NCI-H1417 treated with DMSO at 0.1 percent for 48 hours (cell line): ENCODE data around the gene ZNF283.
A peak's percentile ranks its signal among the peaks of the same experiment; 100 is the strongest.

Source experiments
- DNase-seq: peaks from one replicate; lab custom pipeline; 2025; lab: John Stamatoyannopoulos, UW

The ZNF283 gene

DNA sequence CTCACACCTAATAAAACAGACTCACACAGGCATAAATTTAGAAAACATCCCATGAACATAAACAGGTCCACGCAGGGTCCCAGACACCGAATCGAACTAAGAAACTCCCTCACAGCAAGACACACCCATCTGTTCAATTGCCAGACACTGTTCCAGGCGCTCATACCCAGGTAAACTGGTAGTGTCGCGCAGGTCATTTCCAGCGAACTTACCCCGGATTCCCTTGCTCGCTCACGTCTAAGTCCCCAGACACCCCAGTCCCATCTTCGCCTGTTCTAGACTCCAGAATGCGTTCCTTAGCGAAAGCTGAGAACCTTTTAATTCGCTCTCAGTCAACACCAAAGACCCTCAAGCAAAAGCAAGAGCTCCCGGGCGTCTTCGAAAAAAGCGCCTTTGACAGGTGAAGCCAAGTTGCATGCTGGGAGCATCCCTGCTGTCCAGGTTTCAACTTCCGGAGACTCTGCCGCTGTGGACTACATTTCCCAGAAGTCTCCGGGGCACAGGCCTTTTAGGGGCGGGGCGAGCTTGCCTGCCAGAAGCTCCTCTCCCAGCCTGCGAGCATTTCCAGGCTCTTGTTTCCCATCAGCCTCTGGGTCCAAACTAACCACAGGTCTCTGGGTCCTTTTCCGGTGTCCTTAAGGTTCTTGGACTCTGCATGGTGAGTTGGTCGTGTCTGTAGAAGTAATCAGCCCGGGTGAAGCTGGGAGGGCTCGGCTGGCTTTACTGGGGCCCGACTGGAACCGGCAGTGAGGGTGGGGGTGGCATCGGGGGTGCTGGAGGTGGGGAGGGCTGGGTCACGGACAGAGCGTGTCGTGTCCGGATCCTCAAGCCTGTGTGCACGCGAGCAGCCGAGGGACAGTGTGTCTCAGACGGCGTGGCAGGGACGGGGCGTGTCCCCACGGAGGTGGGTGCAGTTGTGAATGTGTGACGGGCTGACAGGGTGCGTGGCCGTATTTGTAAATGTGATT, at the start of gene ZNF283:
TSS of gene ZNF283 (plus strand) at position 535 of the 968 bp plus-strand sequence. CDS start 6,184 bp downstream, outside the sequence.
- no peak for DNase-seq

DNA sequence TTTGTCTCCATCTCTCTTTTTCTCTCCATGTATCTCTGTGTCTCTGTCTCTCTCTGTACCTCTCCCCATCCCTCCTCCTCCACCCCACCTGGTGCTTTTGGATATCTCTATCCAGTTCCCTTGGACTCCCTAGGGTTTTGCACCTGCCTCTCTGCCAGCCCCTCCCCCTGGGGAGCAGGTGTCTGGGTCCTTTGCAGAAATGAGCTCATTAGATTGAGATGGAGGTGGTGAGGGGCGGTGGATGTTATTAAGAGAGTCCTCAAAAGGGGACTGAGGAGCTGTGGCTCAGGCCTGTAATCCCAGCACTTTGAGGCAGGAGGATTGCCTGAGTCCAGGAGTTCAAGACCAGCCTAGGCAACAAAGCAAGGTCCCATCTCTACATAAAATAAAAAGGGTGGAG, 48.5 kb upstream of the ZNF283 start:
- peak; percentile 77 for DNase-seq

DNA sequence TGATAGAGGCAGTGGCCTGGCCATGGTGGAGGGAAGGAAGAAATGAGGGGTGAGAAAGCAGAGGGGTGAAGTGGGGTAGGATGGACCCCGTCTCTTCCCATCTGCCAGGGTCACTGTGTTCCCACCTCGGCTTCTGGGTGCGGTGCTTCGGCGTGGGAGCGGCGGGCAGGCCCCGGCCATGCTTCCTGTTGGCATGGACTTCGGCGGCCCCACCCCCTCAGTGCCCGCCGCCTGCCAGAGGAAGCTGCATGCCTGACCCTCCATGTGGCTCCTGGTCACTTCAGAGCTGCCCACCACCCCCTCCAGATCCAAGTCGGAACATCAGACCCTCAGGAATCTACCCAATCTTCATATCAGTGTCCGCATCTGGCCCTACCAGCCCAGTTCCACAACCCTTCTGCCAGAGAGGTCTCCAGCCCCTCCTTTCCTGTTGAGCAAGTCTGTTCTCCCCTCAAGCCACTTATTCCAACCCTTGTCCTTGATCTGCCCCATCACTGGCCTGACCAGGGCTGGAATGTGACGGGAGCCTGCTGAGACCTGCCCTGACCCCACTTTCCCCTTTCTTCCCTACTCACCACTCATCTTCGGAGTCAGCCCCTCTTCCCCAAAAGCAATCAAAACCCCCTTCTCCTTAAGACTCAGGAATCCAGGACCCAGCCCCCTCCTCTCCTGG, 47.8 kb upstream of the ZNF283 start:
- DNase-seq: no peak

DNA sequence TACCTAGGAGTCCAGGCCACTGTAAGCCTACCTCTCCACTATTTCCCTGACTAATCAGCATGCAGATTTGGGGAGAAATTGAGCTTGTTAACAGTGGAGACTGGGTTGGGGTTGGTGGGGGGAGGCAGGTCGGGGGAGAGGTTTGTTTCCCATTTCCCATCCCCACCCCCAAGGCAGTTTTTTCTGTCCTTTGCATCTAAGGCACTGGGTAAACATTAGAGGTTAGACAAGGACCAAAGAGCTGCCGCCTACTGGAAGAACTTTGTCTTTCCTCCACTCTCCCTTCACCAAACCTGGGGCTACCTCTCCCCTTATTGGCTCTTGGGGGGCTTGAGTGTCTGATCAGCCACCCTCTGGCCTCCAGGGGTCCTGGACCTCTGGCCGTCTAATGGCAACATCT, 47.3 kb upstream of the ZNF283 start:
- DNase-seq: no peak

DNA sequence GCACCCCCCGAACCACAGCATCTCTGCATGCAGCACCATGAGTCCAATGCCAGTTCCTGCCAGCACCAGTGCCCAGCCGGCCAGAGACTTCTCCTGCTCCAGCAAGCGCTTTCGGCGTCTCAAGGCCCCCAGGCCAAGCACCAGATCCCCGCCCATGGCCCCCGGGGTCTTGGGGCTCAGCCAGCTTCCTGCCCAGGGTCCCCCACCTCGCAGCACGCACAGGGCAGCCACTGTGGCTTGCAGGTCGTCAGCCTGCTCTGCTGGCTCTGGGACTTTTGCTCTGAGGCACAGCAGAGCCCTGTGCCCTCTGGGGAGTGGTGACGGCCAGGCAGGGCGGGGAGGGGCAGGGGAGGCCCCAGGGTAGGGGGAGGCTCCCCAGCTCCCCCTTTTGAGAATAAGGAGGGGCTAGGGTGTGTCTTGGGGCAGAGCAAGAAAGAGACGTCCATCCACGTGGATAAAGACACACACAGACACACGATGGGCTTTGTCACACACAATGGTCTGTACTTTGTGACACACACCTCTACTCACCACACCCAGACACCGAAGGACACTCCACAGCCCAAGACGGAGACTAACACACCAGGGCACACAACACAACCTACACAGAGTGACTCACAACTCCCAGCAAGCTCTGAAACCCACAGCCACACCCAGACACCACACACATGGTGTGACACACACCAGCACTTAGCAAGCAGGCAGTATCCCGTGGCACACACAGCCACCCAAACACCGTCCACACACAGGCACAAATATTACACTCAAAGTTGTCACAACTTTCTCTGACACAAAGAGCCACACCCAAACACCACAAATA, 46.2 kb upstream of the ZNF283 start, which contains the start of gene KCNN4:
TSS of gene KCNN4 (minus strand) at position 268 of the 820 bp plus-strand sequence. CDS start at position 156, 112 bp downstream.
- DNase-seq: no peak

DNA sequence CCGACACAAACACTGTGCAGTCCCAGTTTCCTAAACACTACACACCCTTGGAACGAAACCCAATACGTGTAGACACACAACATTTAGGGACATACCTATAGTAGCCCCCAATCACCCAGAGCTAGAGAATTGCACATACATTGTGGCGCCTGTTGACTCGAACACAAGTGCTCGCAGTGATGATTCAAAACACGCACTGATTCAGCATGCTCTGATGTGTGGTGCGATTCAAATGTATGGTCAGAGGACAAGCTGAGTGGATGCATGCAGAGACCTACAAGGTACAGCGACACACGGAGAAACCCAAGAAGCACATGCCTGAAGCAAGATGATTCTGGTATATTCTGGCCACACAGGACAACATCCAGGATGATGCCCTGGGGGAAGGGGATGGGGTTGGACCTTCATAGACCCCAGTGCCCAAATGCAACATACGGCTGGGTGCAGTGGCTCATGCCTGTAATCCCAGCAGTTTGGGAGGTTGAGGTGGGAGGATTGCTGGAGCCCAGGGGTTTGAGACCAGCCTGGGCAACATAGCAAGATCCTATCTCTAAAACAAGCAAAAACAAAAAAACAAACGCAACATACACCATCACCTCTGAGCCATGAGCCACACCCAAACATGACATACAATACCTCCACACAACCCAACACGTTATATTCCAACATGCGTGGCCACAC, 45.4 kb upstream of the ZNF283 start:
- no peak for DNase-seq

DNA sequence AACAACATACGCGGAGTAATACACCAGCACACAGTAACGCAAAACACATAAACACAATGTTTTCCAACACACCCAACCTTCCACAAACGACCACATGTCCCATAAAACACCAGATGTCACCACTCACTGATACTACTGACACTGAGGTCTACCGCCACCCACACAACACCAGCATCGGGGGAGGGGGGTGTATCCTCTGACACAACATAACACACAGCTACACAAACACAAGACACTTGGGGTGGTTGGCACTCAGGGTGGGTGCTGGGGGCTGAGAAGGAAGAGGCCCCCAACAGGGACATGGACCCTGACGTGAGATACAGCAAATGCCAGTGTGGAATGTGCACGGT, 44.8 kb upstream of the ZNF283 start:
- no peak for DNase-seq

DNA sequence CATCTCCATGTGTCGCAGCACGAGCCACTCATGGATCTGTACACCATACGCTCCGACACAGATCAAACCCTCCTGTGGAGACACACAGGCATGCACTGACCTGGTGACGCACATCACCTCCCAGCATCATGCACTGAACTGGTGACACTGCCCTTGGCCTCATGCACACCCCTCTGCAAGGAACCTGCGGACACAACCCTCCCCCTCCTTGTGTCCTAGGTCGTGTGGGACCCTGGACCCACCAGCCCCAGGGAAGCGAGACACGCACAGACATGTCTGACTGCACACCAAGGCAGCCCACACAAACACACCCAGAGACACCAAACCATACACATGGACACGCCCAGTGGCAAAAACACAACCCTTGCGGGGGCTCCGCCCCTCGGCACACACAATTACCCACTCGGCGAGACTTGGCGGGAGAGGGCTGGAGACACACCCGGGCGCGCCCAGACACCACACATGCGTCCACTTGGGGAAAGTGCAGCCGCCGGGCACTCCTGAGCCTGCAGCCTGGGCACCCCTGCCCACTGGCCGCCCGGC, 44.4 kb upstream of the ZNF283 start:
- no peak for DNase-seq

DNA sequence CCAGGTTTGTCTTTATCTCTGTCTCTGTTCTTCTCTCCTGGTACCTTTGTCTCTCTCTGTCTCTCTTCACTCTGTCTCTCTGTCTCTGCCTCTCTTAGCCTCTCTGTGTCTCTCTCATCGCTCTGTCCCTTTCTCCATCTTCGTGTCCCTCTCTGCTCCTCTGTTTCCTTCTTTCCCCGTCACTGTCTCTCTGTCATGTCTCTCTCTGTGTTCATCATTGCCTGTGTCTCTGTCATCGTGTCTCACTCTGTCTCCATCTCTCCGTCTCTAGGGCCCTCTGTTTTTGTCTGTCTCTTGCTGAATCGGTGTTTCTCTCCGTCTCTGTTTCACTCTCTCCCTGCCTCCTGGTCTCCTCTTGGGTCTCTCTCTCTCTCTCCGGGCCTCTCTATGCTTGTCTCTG, 43.5 kb upstream of the ZNF283 start:
- no peak for DNase-seq

DNA sequence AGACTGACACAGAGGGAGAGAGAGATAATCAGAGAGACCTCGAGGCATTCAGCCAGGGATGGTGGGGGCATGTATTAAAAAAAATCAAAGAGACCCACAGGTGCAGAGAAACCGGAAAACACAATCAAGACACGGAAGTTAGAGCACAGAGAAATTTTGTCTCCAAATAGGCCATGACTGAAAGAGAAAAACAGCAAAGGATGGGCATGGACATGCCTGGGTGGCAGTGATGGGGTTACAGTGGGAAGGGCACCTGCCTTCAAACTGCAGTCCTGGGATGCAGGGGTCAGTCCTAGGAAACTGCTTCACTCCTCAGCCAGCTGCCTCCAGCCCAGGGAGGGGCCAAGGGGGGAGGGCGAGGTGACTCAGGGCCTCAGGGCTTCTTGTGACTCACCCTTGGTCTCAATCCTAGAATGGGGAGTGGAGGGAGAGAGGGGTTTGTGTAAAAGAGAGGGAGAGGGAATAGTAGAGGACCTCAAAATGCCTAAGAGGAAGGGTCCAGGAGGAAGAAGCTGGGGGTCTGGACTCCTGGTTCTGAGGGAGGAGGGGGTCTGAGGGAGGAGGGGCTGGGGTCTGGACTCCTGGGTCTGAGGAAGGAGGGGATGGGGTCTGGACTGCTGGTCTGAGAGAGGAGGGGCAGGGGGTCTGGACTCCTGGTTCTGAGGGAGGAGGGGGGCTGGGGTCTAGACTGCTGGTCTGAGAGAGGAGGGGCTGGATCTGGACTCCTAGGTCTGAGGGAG, 42.7 kb upstream of the ZNF283 start:
- no peak for DNase-seq

DNA sequence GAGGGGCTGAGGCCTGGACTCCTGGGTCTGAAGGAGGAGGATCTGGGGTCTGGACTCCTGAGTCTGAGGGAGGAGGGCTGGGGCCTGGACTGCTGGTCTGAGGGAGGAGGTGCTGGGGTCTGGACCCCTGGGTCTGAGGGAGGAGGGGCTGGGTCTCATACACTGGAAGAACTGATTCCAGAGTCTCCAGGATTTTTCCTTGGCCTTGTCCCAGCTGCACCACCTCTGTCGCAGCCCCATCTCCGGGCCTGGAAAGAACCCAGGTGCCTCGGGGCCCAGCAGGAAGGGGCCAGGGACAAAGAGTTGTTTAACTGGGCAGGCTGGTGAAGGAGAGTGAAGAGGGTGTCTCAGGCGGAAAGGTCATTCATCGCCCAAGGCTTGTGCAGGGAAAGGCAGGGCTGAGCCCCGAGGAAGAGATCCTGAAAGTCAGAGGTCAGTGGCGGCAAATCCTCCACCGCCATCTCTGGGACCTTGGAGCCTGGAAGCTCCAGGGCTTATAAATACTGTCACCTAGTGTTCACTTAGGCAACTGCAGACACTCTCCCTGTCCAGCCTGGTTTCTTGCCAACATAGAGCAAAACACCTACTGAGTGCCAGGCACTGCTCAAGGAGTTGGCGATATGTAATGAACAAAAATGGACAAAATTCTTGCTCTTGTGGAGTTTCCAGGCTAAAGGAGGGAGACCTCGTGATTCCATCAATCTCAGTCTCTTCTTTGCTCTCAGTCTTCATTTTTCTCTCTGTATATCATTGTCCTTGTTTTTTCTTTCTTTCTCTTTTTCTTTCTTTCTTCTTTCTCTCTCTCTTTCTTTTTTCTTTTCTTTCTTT, 41.9 kb upstream of the ZNF283 start:
- DNase-seq: peak; percentile 9

DNA sequence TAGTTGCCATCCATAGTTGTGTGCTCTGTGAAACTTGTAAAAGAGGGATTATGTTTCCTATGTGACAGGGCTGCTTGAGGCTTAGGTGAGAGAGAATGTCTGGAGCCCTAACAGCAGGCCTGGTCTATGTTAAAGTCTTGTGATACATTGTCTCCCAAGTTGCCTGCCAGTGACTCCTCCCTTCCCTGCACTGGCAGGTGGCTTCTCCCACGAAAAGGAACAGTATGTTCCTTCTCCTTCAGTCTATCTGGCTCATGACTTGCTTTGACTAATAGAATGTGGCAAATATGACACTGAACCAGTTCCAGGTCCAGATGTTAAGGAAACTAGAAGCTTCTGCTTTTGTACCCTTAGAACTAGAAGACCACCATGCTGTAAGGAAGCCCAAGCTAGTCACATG, 40.5 kb upstream of the ZNF283 start:
- DNase-seq: no peak

DNA sequence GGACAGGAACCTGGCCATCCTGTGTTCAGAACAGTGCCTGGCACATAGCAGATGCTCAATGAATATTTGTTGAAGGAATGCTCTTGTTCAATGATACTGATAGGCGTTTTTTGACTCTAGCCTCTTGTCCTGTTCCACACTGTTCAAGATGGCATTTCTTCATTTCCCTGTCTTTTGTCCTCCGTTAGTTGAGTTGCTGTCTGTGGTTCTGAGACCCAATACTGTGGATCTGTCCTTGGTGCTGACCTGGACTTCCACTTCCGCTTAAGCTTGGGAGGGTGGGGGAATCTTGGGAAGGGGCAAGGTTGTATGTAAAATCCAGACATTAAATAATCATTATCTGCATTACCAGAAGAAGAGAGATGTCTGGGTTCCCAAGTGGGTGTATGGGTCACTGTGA, 38.1 kb upstream of the ZNF283 start:
- DNase-seq: no peak

DNA sequence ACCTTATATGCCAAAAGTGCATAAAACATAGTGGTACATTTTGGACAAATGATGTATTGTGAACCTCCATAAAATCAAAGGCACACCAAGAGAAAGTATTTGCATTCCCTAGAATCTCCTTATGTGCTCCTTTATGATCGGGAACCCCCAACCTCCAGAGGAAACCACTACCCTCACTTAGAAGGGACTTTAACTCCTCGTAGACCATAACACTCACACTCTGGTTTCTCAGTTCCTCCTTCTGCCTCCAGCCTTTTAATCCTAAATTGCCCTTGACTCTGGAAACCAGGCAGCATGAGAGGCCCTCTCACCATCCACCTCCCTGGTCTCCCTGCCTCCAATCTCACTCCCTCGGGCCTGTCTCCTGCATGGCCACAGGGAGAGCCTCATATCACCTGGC, 36.5 kb upstream of the ZNF283 start:
- no peak for DNase-seq

DNA sequence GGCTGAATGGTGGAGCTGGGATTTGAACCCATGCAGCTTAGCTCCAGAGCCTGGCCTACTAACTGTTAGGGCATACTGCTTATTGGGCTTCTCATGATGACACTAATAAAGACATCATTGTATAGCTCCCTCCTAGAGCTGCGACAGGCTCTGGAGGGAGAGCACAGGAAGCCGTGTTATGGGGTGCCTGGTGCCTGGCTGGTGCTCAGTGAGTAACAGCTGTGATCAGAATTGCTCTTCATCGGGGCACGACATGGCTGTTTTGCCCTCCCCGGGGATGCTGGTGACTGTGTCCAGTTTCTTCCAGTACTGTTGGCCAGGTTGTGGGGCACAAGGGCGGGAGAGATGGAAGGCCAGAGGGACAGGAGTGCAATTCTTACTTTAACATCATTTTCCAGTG, 30.0 kb upstream of the ZNF283 start:
- no peak for DNase-seq

DNA sequence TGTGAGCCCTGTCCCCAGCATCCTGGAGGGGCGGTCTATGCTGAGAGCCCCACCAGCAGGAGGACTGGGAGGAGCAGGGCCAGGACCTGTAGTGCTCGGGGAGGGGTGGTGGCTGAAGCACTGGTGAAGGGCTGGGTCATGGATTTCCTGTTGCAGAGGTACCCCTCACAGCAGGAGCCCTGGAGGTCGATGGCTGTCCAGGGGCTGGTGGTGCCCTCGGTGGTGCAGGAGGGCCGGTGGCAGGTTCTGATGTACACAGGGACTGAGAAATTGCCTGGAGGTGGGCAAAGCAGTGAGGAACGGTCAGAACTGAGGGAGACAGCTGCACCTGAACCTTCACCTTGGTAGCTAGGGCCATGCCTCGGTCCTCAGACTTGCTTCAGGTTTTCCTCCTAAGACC, 29.6 kb upstream of the ZNF283 start:
- DNase-seq: no peak

DNA sequence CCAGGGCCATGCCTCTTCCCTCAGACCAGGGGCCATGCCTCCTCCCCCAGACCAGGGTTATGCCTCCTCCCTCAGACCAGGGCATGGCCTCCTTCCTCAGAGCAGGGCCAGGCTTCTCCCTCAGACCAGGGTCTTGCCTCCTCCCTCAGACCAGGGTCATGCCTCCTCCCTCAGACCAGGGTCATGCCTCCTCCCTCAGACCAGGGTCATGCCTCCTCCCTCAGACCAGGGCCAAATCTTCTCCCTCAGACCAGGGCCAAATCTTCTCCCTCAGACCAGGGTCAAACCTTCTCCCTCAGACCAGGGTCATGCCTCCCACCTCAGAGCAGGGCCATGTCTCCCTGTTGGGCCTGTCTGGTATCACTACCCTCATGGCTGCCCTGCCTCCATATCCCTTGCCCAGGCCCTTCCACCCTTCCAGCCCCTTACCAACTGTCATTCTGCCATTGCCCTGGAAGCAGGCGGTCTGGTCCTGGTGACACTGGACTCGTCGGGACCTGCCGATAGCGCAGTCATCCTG, 29.0 kb upstream of the ZNF283 start:
- DNase-seq: no peak

DNA sequence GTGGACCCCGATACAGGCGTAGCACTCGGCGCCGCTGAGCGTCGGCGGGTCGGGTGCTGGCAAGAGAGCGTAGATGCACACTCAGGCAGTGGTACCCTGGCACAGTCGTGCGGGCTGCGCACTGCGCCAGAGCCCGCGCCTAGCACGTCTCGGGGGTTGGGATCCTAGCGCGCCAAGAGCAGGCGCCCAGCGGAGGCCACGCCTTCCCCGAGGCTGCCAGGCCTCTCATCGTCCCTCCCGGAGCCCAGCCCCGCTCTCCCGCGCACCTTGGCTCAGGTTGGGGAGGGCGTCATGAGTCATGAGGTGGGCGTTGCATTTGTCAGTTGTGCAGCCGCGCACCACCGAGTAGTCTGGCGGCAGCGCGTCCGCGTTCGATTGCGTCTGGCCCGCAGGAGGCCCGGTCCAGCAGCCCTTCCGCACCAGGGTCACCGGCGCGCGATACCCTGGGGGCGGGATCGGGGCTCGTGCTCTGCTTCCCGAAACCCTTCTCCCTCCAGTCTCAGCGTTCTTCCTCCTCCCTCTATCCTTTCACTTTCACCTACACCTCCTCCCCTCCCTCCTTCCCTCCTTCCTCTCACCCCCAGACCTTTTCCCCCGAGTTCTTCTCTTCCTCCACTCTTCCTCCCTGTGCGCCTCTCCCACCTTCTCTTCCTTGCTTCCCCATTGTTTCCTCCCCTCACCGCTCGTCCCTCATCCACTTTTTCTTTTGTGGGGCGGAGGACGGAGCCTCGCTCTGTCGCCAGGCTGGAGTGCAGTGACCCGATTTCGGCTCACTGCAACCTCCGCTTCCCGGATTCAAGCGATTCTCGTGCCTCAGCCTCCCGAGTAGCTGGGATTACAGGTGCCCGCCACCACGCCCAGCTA, 28.3 kb upstream of the ZNF283 start:
- DNase-seq: no peak
